ENCODE data around the gene NTN3.
A peak's percentile ranks its signal among the peaks of the same experiment; 100 is the strongest.

NTN3 gene

DNA sequence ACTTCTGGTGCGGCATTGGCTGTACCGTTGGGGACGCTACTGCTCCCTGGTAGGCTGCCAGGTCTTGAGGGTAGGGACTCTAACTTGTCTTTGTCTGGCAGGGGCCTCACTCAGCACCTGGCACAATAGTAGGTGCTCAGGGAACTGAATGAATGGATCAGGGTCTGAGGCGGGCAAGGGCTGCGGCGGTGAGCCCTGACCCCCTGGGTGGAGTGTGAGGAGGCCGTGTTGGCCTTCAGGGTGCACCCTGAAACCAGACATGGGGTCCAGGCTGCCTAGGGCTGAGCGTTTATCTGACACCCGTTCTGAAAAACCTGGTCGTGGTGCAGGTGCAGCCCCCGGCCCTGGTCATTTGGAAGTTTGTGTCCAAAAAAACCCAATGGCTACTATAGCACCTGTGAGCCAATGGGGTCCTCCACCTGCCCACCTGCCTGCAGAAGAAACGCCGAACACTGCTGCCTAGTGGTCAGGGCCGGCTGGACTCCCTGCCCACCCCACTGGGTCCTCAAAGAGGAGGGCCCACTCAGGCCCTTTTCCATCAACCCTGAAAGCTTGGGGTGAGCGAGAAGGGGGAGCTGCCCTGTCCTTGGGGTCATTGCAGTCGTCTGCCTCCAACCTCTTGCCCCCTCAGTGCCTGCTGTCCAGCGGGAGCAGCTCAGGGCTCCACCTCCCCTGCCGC is 37.8 kb downstream of the NTN3 start:
- H3K27ac ChIP-seq: no peak overlapping the region; the same call in 1 of the 2 replicates
- TF ChIP-seq CTCF (IDR thresholded peaks at IDR 0.05) (no peak), ZFX (IDR thresholded peaks at IDR 0.05; ENCODE audit: borderline replicate concordance) (no peak)

DNA sequence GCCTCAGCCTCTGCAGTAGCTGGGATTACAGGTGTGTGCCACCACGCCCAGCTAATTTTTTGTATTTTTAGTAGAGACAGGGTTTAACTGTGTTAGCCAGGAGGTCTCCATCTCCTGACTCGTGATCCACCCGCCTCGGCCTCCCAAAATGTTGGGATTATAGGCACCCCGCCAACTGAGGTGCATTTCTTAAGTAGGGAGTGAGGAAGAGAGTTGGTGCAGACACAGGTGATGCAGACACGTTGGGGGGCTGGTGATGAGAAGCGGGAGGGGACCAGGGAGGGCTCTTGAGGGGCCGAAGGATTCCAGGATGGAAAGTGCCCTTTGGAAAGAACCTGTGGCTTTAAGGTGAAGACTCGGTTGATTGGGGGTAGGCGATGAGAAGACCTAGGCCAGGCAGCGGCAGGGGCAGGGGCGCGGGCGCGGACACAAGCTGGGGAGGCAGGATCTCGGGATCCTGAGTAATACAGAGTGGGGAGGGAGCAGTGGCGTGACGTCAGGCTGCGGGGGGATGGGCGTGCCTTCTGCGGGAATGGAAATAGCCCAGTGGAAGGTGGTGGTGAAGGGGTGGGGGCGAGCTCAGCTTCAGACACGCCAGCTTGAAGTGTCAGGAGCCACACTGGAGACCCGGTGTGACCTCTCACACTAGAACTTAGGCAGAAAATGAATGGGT is 40.2 kb downstream of the NTN3 start:
- no peak for TF ChIP-seq ZFX (IDR thresholded peaks at IDR 0.05; ENCODE audit: borderline replicate concordance)
- TF ChIP-seq CTCF (IDR thresholded peaks at IDR 0.05): no peak
- peak overlapping the region; percentile 92 for H3K27ac ChIP-seq

DNA sequence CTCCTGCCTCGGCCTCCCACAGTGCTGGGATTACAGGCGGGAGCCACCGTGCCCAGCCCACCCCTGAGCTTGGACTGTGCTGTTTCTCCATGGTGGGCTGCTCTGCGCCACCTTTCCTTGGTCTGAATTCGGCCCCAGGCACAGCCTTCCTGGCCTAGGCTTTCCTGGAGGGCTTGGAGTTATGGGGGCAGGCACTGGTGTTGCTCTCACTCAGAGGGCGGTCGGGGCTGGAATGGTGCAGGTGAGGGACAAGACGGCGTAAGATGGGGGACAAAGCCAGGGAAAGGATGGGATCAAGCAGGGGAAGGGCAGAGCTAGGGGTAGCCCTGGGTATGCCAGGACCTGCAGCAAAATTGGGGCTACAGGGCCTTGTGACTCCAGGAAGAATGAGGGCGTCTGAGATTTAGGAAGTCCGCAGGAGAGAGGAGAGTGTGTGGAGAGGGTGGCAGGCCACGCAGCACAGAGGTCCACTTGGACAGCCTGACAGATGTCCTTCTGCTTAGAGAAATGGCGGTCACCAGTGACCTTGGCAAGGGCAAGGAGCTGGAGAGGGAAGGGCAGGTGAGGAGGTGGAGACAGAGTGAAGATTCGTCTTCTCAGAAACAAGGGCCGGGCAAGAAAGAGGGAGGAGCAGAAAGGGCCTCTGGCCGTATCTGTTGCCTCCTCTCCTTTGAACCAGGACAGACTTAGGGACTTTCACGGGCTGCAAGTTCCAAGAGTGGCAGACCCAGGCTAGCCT is 41.1 kb downstream of the NTN3 start:
- peak overlapping the region; percentile 92 for H3K27ac ChIP-seq
- TF ChIP-seq CTCF (IDR thresholded peaks at IDR 0.05): no peak
- no peak for TF ChIP-seq ZFX (IDR thresholded peaks at IDR 0.05; ENCODE audit: borderline replicate concordance)

- no peak for TF ChIP-seq ZFX (IDR thresholded peaks at IDR 0.05; ENCODE audit: borderline replicate concordance)
- TF ChIP-seq CTCF (IDR thresholded peaks at IDR 0.05): peak; percentile 23; the same call in 1 of the 2 replicates
- H3K27ac ChIP-seq: peak overlapping the region; percentile 92
Observed at GRCh38 chr16:2512735-2513404, 41.8 kb downstream of the NTN3 start.

DNA sequence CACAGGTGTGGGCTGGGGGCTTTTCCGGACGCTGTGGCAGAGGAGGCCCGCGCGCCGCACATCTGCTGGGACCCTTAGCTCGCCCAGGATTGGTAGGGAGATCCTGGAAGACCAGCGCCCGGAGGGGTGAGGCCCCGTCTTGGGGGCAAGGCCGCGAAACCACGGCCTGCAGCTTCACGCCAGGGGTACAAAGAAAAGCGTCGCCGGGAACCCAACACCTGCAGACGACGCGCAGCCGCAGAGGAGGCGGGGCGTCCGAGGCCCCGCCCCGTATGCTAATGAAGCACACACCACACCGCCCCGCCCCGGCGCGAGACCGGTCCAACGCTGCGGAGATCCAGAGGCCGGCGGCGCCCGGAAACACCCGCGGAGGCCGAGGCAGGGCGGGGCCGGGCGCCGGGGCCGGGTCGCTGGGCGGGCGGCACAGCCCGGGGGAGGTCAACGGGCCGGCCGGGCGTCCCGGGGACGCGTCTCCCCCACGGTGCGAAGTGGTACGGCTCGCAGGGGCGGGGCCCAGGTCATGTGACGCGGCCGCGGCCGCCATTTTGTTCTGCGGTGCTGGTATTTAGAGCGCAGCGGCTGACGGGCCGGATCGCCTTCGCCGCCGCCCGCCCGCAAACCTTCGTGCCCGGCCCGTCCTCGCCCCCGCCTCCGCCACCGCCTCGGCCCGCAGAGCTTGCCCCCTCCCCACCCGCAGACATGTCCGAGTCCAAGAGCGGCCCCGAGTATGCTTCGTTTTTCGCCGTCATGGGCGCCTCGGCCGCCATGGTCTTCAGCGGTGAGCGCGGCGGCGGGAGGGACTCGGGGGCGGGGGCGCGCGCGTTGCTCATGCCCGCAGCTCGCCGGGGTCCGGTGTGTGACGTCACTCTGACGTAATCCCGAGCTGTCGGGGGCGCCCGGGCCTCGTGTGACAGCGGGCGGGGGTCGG is 42.6 kb downstream of the NTN3 start, which contains the start of gene ATP6V0C:
Gene ATP6V0C, plus strand, starts transcription at position 548 of the 928 bp plus-strand sequence. Its CDS starts 152 bp downstream, at position 700.
- peak within 1 kb of the TSS; percentile 92 for H3K27ac ChIP-seq
- TF ChIP-seq ZFX (IDR thresholded peaks at IDR 0.05; ENCODE audit: borderline replicate concordance) (no peak), CTCF (IDR thresholded peaks at IDR 0.05) (no peak)

Data from 22Rv1 (cell line).